Loucy (cell line): Measurements from ENCODE around the gene ZRANB2.

Source experiments
- CTCF ChIP-seq: fragments of 200-600 bp; sonication (generic); conservative IDR thresholded peaks from 2 replicates; pipeline ENCODE4 v1.5.1; 2014; ENCODE audit warnings: mild to moderate bottlenecking, antibody characterized with exemption, low read length
- EZH2phosphoT487 ChIP-seq: fragments of 200-600 bp; IDR thresholded peaks from 2 replicates; pipeline ENCODE4 v1.6.1; 2018; ENCODE audit warnings: antibody characterized with exemption, mild to moderate bottlenecking, moderate library complexity, borderline replicate concordance

GRCh38 chr1:71027991-71028390, 52.8 kb downstream of the ZRANB2 start:
- TF ChIP-seq CTCF, result no peak
- no peak for TF ChIP-seq EZH2phosphoT487
